ENCODE results near the gene TTLL5. TPM values are rescaled to one million over a fixed set of nuclear protein-coding genes. Genes with fewer than 3 reads are reported as not detected.
"Not testable (repeated sequence)": the region's sequence is repeated elsewhere in the genome, so short reads cannot be mapped to it uniquely, and the experiment has no call there.

Gene TTLL5
- total RNA-seq, 3 donors from 2014 or later (not counting 1 experiment from before 2014, with no cell fraction given), result 27.1 to 34.3 (median 32.5) TPM

DNA sequence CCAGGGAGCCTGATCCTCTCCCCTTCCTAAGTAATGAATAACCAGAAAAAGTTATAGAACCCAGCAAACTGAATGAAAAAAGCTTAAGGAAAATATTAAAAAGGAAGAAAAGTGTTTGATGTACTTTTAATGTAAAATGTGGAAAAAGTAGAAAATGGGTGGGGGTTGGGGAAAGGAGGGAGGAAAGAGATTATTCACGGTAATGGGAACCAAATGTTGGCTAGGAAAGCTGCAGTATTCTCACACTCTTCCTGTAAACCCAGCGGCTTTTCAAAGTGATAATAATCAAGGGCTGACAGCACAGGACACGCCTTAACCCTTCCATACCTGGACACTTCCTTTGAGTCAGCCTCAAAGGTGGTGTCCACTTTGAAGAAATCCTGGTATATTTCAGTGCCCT is 181.5 kb downstream of the TTLL5 start:
- WGBS (ENCODE audit: insufficient coverage), result 73% methylated on average over 3 of the region's 3 CpGs
- Mint-ChIP-seq H3K27ac (no peak overlapping the region), H3K36me3 (no peaks in the 10 kb centered on the region), H3K4me3 (no peak overlapping the region), H3K27me3 (ENCODE audit: low read depth in 2 of 2) (no peaks in the 10 kb centered on the region), H3K4me1 (peaks cover 0 to 4% of the 10 kb centered on the region in 2 donors), H3K9me3 (no peaks in the 10 kb centered on the region)
- Histone ChIP-seq H3K27me3 (ENCODE audit: control insufficient read depth, insufficient read depth, low read length) (no peaks in the 10 kb centered on the region), H3K4me1 (ENCODE audit: control insufficient read depth, insufficient read depth, low read length) (no peaks in the 10 kb centered on the region), H3K36me3 (ENCODE audit: control insufficient read depth, insufficient read depth, low read length) (no peaks in the 10 kb centered on the region), H3K27ac (ENCODE audit: low read length) (no peak overlapping the region), H3K4me3 (ENCODE audit: low read length) (no peak overlapping the region), H3K9me3 (ENCODE audit: control insufficient read depth, insufficient read depth, low read length) (no peaks in the 10 kb centered on the region)
- intact Hi-C loops (cut with micrococcal nuclease), result no loop called here
- TF ChIP-seq, protein P1, sequence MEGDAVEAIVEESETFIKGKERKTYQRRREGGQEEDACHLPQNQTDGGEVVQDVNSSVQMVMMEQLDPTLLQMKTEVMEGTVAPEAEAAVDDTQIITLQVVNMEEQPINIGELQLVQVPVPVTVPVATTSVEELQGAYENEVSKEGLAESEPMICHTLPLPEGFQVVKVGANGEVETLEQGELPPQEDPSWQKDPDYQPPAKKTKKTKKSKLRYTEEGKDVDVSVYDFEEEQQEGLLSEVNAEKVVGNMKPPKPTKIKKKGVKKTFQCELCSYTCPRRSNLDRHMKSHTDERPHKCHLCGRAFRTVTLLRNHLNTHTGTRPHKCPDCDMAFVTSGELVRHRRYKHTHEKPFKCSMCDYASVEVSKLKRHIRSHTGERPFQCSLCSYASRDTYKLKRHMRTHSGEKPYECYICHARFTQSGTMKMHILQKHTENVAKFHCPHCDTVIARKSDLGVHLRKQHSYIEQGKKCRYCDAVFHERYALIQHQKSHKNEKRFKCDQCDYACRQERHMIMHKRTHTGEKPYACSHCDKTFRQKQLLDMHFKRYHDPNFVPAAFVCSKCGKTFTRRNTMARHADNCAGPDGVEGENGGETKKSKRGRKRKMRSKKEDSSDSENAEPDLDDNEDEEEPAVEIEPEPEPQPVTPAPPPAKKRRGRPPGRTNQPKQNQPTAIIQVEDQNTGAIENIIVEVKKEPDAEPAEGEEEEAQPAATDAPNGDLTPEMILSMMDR (IDR thresholded peaks at IDR 0.05), result no peak
- ATAC-seq, result no peak
- DNase-seq, result no peak

GRCh38 chr14:75844486-75844885 is 183.4 kb downstream of the TTLL5 start:
- Histone ChIP-seq H3K36me3 (ENCODE audit: control insufficient read depth, insufficient read depth, low read length) (no peaks in the 10 kb centered on the region), H3K27me3 (ENCODE audit: control insufficient read depth, insufficient read depth, low read length) (no peaks in the 10 kb centered on the region), H3K27ac (ENCODE audit: low read length) (no peak overlapping the region), H3K9me3 (ENCODE audit: control insufficient read depth, insufficient read depth, low read length) (no peaks in the 10 kb centered on the region), H3K4me1 (ENCODE audit: control insufficient read depth, insufficient read depth, low read length) (no peaks in the 10 kb centered on the region), H3K4me3 (ENCODE audit: low read length) (no peak overlapping the region)
- TF ChIP-seq, protein P1 (IDR thresholded peaks at IDR 0.05), result no peak
- intact Hi-C loops (cut with micrococcal nuclease), result no loop called here
- H3K27ac Mint-ChIP-seq, result no peak overlapping the region
- H3K36me3 Mint-ChIP-seq, result no peaks in the 10 kb centered on the region
- DNase-seq (no peak), ATAC-seq (no peak)
- H3K27me3 Mint-ChIP-seq (ENCODE audit: low read depth in 2 of 2), result no peaks in the 10 kb centered on the region
- no peaks in the 10 kb centered on the region for H3K9me3 Mint-ChIP-seq
- H3K4me3 Mint-ChIP-seq, result no peak overlapping the region
- H3K4me1 Mint-ChIP-seq, result peaks cover 0 to 4% of the 10 kb centered on the region in 2 donors

DNA sequence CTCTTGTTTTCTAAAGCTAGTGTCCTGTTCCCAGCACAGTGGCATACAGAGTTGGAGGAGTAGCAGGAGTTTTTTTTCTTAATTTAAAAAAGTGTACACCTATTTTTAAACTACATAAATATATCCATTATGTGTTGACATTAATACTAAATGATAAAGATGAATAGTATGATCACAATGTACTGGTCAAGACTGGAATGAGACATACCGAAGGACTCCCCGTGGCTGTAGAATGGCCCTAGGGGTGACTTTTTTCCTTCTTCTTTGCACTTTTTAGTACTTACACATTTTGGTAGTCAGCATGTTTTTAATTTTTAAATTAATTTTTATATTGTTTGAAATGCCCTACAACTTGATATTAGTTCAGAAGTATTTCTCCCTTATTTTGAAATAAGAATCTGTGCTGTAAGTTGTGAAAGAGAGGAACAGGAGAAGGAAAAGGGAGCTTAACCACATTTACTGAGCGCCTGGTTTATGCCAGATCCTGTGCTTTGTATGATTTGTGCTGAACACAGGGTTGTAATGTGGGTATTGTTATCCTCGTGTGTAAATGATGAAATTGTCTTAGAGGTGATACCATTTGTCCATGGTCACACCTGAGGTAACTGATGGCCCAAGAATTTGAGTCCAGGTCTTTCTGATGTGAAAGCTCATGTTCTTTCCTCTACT is 184.2 kb downstream of the TTLL5 start:
- no peak for ATAC-seq
- H3K9me3 ChIP-seq (ENCODE audit: control insufficient read depth, insufficient read depth, low read length), result no peaks in the 10 kb centered on the region
- no peaks in the 10 kb centered on the region for H3K27me3 Mint-ChIP-seq (ENCODE audit: low read depth in 2 of 2)
- TF ChIP-seq, protein P1 (IDR thresholded peaks at IDR 0.05), result no peak
- H3K4me3 ChIP-seq (ENCODE audit: low read length), result no peak overlapping the region
- H3K27me3 ChIP-seq (ENCODE audit: control insufficient read depth, insufficient read depth, low read length), result no peaks in the 10 kb centered on the region
- no peak overlapping the region for H3K4me3 Mint-ChIP-seq
- H3K9me3 Mint-ChIP-seq, result no peaks in the 10 kb centered on the region
- H3K4me1 ChIP-seq (ENCODE audit: control insufficient read depth, insufficient read depth, low read length), result no peaks in the 10 kb centered on the region
- DNase-seq, result no peak
- H3K27ac Mint-ChIP-seq, result no peak overlapping the region
- H3K4me1 Mint-ChIP-seq, result peaks cover 0 to 4% of the 10 kb centered on the region in 2 donors
- intact Hi-C loops (cut with micrococcal nuclease), result no loop called here
- no peak overlapping the region for H3K27ac ChIP-seq (ENCODE audit: low read length)
- no peaks in the 10 kb centered on the region for H3K36me3 Mint-ChIP-seq
- no peaks in the 10 kb centered on the region for H3K36me3 ChIP-seq (ENCODE audit: control insufficient read depth, insufficient read depth, low read length)
- 99% methylated on average over 4 of the region's 4 CpGs for WGBS (ENCODE audit: insufficient coverage)

DNA sequence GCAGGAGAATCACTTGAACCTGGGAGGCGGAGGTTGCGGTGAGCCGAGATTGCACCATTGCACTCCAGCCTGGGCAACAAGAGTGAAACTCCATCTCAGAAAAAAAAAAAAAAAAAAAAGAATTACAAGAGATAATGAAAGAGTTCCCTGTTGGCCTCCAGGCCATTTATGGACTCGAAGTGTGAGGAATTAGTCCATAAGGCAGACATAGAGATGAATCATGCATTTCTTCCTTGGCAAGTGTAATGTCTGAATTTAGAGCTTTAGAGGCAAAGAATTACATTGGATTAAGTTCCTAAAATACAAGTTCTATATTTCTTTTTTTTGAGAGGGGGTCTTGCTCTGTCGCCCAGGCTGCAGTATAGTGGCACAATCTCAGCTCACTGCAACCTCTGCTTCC is 185.6 kb downstream of the TTLL5 start:
- H3K27me3 Mint-ChIP-seq (ENCODE audit: low read depth in 2 of 2); H3K9me3 Mint-ChIP-seq; intact Hi-C loops (cut with micrococcal nuclease); H3K36me3 Mint-ChIP-seq; DNase-seq; ATAC-seq; H3K27ac Mint-ChIP-seq; H3K4me3 Mint-ChIP-seq; H3K4me3 ChIP-seq (ENCODE audit: low read length); H3K4me1 Mint-ChIP-seq; H3K27me3 ChIP-seq (ENCODE audit: control insufficient read depth, insufficient read depth, low read length); H3K27ac ChIP-seq (ENCODE audit: low read length); H3K36me3 ChIP-seq (ENCODE audit: control insufficient read depth, insufficient read depth, low read length); H3K4me1 ChIP-seq (ENCODE audit: control insufficient read depth, insufficient read depth, low read length); H3K9me3 ChIP-seq (ENCODE audit: control insufficient read depth, insufficient read depth, low read length): not testable (repeated sequence)
- 96% methylated on average over 2 of the region's 5 CpGs for WGBS (ENCODE audit: insufficient coverage)

All from natural killer cell (primary cell).